ENCODE results near the gene GTF3C1.
A peak's percentile ranks its signal among the peaks of the same experiment; 100 is the strongest.
"Not testable (repeated sequence)": the region's sequence is repeated elsewhere in the genome, so short reads cannot be mapped to it uniquely, and the experiment has no call there.

GTF3C1 gene

GRCh38 chr16:27549746-27550581 lies at the start of gene GTF3C1, which contains the start of gene KATNIP:
Gene GTF3C1, minus strand, starts transcription at chr16:27549913. Its CDS starts 23 bp downstream, at chr16:27549890.
Gene KATNIP, plus strand, starts transcription at chr16:27550144. Its CDS starts 27 bp downstream, at chr16:27550171.
- DNase-seq (ENCODE audit: low read depth in 4 of 4, low spot score in 1 of 4), result peak; percentile 100

- no peak for DNase-seq (ENCODE audit: low read depth in 4 of 4, low spot score in 1 of 4)
These were observed 49.3 kb upstream of the GTF3C1 start for GRCh38 chr16:27598931-27599565.

- DNase-seq (ENCODE audit: low read depth in 4 of 4, low spot score in 1 of 4), result no peak
These were observed 48.5 kb upstream of the GTF3C1 start for GRCh38 chr16:27598220-27598619.

GRCh38 chr16:27597361-27597760 lies 47.6 kb upstream of the GTF3C1 start:
- DNase-seq (ENCODE audit: low read depth in 4 of 4, low spot score in 1 of 4), result no peak

DNA sequence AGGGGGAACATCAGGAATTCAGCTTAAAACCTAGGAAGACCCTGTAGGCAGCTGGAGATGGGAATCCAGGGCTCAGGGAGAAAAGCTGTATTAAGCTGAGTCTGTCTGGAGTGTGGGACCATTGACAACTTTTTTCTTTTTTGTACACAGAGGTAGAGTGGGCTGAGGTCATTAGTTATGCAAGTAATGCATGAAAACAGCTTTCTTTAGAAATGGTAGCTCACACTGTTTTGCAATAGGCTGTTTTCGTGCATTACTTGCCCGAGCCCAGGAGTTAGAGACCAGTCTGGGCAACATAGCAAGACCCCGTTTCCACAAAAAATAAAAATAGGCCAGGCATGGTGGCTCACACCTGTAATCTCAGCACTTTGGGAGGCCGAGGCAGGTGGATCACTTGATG lies 46.7 kb upstream of the GTF3C1 start:
- no peak for DNase-seq (ENCODE audit: low read depth in 4 of 4, low spot score in 1 of 4)

- no peak for DNase-seq (ENCODE audit: low read depth in 4 of 4, low spot score in 1 of 4)
These were observed 46.3 kb upstream of the GTF3C1 start for GRCh38 chr16:27595993-27596392.

- no peak for DNase-seq (ENCODE audit: low read depth in 4 of 4, low spot score in 1 of 4)
These were observed 45.8 kb upstream of the GTF3C1 start for GRCh38 chr16:27595475-27595874.

DNA sequence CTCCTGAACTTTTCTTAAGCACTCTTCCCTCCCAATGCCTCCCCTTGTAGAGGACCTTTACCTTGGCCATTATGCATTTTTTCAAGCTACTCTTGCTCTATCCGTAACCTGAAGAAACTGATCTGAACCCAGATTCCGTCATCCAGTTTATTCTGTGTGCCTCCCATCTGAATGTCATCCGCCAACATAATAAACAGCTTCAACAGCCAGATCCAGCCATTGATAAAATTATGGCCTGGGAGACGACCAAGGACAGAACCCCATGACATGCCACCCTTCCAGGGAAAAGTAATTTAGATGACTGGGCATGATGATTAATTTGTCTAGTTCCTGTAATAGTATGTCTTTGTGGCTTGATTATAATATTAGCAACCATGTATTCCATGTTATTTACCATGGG lies 42.1 kb upstream of the GTF3C1 start:
- DNase-seq (ENCODE audit: low read depth in 4 of 4, low spot score in 1 of 4), result no peak

DNA sequence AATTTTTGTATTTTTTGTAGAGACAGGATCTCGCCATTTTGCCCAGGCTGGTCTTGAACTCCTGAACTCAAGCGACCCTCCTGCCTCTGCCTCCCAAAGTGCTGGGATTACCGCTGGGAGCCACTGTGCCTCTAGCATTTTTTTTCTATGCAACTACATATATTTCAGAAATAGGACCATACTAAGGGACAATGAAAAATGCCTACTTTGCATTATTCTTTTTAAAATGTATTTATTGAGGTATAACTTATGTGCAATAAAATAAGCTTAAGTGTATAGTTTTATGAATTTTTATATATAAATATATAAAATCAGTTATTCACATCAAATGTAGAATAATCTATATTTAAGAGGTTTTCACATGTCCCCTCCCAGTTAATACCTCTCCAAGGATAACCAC lies 38.3 kb upstream of the GTF3C1 start:
- DNase-seq (ENCODE audit: low read depth in 4 of 4, low spot score in 1 of 4), result no peak

GRCh38 chr16:27586711-27587110 lies 37.0 kb upstream of the GTF3C1 start:
- no peak for DNase-seq (ENCODE audit: low read depth in 4 of 4, low spot score in 1 of 4)

DNA sequence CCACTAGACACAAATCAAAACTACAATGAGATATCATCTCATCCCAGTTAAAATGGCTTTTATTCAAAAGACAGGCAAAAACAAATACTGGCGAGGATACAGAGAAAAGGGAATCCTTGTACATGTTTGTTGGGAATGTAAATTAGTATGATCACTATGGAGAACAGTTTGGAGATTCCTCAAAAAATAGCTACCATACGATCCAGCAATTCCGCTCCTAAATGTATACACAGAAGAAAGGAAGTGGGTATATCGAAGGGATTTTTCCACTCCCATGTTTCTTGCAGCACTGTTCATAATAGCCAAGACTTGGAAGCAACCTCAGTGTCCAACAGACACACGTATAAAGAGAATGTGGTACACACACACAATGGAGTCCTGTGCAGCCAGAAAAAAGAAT lies 35.5 kb upstream of the GTF3C1 start:
- no peak for DNase-seq (ENCODE audit: low read depth in 4 of 4, low spot score in 1 of 4)

GRCh38 chr16:27583634-27584033 lies 33.9 kb upstream of the GTF3C1 start:
- no peak for DNase-seq (ENCODE audit: low read depth in 4 of 4, low spot score in 1 of 4)

DNA sequence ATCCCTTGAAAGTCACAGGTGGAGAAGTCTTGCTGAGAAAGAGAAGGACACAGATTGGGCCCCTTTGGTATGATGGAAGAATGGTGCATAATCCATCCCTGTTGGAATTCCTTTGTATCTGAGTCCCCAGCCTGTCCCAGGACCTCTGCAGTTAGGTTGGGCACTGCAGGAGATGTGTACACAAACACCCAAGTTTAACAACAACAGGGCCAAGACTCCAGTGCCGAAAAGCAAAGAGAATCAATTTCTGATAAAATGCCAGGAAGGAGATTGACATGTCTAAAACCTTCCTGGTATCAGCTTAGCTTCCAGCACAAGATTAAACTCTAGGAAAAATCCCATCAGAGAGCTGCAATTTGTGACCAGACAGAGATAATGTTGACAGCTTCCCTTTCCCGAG lies 33.2 kb upstream of the GTF3C1 start:
- no peak for DNase-seq (ENCODE audit: low read depth in 4 of 4, low spot score in 1 of 4)

DNA sequence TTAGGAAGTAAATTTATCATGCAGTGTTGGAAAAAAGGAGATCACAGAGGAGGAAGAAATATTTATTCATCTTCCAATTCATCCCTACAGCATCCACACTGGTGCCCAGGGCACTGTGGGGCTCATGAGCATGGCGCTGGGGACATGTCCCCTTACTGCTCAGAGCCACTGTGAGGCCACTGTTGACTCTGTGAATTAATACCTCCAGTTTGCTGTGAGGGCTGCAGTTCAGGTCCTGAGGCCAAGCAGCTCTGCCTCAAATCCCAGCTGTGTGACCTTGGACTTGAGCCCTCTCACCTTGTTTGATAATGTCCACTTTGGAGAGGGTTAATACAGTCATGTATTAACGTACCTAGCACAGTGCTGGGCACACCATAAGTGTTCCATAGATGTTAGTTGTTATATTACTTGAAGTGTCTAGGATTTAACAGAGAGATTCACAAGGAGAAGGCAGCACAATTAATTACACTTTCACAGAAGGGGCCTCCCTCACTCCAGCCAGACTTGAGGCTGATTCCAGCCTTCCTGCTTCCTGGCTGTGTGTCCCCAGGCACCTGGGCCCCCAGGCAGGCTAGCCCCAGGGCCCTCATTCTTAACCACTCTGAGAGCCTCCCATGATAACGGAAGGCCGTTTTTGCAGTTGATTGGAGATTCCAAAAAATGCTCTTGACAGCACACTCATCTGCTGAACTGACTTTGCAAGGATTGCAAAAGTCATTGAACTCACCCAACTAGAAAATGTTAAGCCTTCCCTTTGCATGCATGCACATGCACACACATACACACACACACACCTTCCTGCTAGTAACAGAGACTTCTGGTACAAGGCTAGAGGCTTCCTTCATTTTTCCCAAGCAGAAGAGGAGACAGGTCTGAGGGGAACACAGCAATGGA lies 29.6 kb upstream of the GTF3C1 start:
- DNase-seq (ENCODE audit: low read depth in 4 of 4, low spot score in 1 of 4), result no peak

DNA sequence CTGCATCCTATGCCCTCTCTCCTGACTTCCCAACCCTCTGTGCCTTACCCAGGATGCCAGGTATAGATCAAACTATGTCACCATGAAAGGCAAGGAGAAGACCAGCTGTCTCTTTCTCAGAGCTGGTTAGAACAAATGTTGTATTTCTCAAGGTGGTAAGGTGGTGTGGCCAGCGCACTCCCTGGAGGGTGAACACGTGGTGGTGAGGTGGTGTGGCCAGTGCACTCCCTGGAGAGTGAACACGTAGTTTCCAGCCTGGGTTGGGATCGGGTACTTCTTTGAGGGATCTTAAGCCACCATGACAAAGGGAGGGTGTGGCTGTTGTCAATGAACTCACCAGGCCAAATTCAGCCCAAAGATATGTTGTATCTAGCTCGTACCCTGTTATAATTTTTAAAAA lies 27.0 kb upstream of the GTF3C1 start:
- DNase-seq (ENCODE audit: low read depth in 4 of 4, low spot score in 1 of 4), result no peak

DNA sequence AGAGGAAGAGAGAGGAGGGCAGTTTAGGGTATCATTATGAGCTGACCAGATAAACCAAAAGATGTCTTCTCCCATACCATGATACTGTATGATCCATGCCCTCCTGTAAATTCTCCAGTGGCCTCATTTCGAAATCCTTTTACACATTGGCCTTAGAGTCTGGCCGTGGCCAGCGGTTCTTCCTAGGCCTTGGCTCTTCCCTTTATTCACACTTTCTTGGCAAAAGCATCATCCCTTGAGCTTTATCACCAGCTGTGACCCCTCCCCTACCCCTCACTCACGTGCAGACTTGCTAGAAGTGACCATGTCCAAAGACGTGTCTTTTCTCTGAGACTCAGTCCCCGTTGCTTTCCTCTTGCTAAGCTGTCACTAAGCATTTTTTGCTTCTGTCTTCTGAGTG lies 23.0 kb upstream of the GTF3C1 start:
- no peak for DNase-seq (ENCODE audit: low read depth in 4 of 4, low spot score in 1 of 4)

GRCh38 chr16:27571433-27572326 lies 22.0 kb upstream of the GTF3C1 start:
- no peak for DNase-seq (ENCODE audit: low read depth in 4 of 4, low spot score in 1 of 4)

GRCh38 chr16:27570986-27571385 lies 21.3 kb upstream of the GTF3C1 start:
- not testable (repeated sequence) for DNase-seq (ENCODE audit: low read depth in 4 of 4, low spot score in 1 of 4)

- no peak for DNase-seq (ENCODE audit: low read depth in 4 of 4, low spot score in 1 of 4)
These were observed 18.4 kb upstream of the GTF3C1 start for GRCh38 chr16:27568077-27568476.

GRCh38 chr16:27566417-27566816 lies 16.7 kb upstream of the GTF3C1 start:
- DNase-seq (ENCODE audit: low read depth in 4 of 4, low spot score in 1 of 4), result no peak

DNA sequence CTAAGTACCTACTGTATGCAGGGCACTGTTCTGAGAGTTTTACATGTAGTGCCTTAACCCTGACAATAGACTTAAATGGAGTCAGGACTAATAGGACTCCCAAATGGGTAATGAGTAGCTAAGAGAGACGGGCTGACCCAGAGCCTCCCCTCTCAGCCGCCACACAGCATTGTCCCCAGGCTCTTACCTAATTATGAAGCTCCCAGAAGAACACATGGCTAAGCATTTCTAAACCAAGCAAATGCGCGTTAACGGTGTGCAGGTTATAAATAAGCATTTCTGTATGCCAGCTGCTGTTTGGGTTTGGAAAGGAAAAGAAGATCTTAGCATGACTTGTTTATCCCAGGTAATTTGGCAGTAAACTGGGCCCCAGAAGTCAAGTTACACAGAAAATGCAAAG lies 14.5 kb upstream of the GTF3C1 start:
- DNase-seq (ENCODE audit: low read depth in 4 of 4, low spot score in 1 of 4), result no peak

Data from stimulated activated CD4-positive, alpha-beta T cell treated with anti-CD3 and anti-CD28 coated beads, Interleukin-1b, Interleukin-23, amount 100 ng/mL, for 24 hours (primary cell).